ENCODE results near the gene GALNT12. TPM values are rescaled to one million over a fixed set of nuclear protein-coding genes. Genes with fewer than 3 reads are reported as not detected.

The GALNT12 gene
- total RNA-seq, 1 donor from 2014 or later, result 2.5 TPM

- peaks cover 1% of the 10 kb centered on the region for H3K36me3 Mint-ChIP-seq (ENCODE audit: low read depth)
- H3K4me1 Mint-ChIP-seq (ENCODE audit: low read depth), result peaks cover 10% of the 10 kb centered on the region
- DNase-seq (ENCODE audit: low spot score), result no peak
- no peak overlapping the region for H3K27ac Mint-ChIP-seq
- H3K9me3 Mint-ChIP-seq, result peaks cover 12% of the 10 kb centered on the region
- intact Hi-C loops (cut with micrococcal nuclease), result no loop called here
- no peaks in the 10 kb centered on the region for H3K27me3 Mint-ChIP-seq (ENCODE audit: insufficient read depth)
- H3K4me3 Mint-ChIP-seq, result no peak overlapping the region
Measured at GRCh38 chr9:98851730-98852459, 44.4 kb downstream of the GALNT12 start.

GRCh38 chr9:98852460-98852734 is 44.9 kb downstream of the GALNT12 start:
- Mint-ChIP-seq H3K4me3 (no peak overlapping the region), H3K27me3 (ENCODE audit: insufficient read depth) (peaks cover under 1% of the 10 kb centered on the region), H3K36me3 (ENCODE audit: low read depth) (peaks cover 1% of the 10 kb centered on the region), H3K4me1 (ENCODE audit: low read depth) (peaks cover 10% of the 10 kb centered on the region), H3K27ac (no peak overlapping the region), H3K9me3 (peaks cover 12% of the 10 kb centered on the region)
- intact Hi-C loops (cut with micrococcal nuclease), result no loop called here
- DNase-seq (ENCODE audit: low spot score), result no peak

- H3K27me3 Mint-ChIP-seq (ENCODE audit: insufficient read depth), result peaks cover 1% of the 10 kb centered on the region
- no peak overlapping the region for H3K4me3 Mint-ChIP-seq
- peaks cover 10% of the 10 kb centered on the region for H3K4me1 Mint-ChIP-seq (ENCODE audit: low read depth)
- H3K36me3 Mint-ChIP-seq (ENCODE audit: low read depth), result peaks cover 1% of the 10 kb centered on the region
- H3K27ac Mint-ChIP-seq, result no peak overlapping the region
- no peak for DNase-seq (ENCODE audit: low spot score)
- H3K9me3 Mint-ChIP-seq, result peaks cover 12% of the 10 kb centered on the region
- intact Hi-C loops (cut with micrococcal nuclease), result no loop called here
Measured at GRCh38 chr9:98852961-98853360, 45.5 kb downstream of the GALNT12 start.

GRCh38 chr9:98854266-98854665 is 46.8 kb downstream of the GALNT12 start:
- no peak for DNase-seq (ENCODE audit: low spot score)
- H3K27ac Mint-ChIP-seq, result no peak overlapping the region
- H3K36me3 Mint-ChIP-seq (ENCODE audit: low read depth), result peaks cover 1% of the 10 kb centered on the region
- intact Hi-C loops (cut with micrococcal nuclease), result no loop called here
- H3K4me3 Mint-ChIP-seq, result no peak overlapping the region
- peaks cover 12% of the 10 kb centered on the region for H3K9me3 Mint-ChIP-seq
- H3K4me1 Mint-ChIP-seq (ENCODE audit: low read depth), result peaks cover 10% of the 10 kb centered on the region
- peaks cover 1% of the 10 kb centered on the region for H3K27me3 Mint-ChIP-seq (ENCODE audit: insufficient read depth)

GRCh38 chr9:98855592-98855991 is 48.1 kb downstream of the GALNT12 start:
- Mint-ChIP-seq H3K9me3 (peaks cover 12% of the 10 kb centered on the region), H3K27ac (no peak overlapping the region), H3K36me3 (ENCODE audit: low read depth) (peaks cover 1% of the 10 kb centered on the region), H3K27me3 (ENCODE audit: insufficient read depth) (peaks cover 5% of the 10 kb centered on the region), H3K4me1 (ENCODE audit: low read depth) (peaks cover 10% of the 10 kb centered on the region), H3K4me3 (no peak overlapping the region)
- DNase-seq (ENCODE audit: low spot score), result no peak
- intact Hi-C loops (cut with micrococcal nuclease), result no loop called here

- peaks cover 1% of the 10 kb centered on the region for H3K36me3 Mint-ChIP-seq (ENCODE audit: low read depth)
Measured at GRCh38 chr9:98856982-98857381, 49.5 kb downstream of the GALNT12 start.

GRCh38 chr9:98859941-98860340 is 52.5 kb downstream of the GALNT12 start:
- Mint-ChIP-seq H3K27me3 (ENCODE audit: insufficient read depth) (peaks cover 8% of the 10 kb centered on the region), H3K4me3 (no peak overlapping the region), H3K9me3 (peaks cover 8% of the 10 kb centered on the region), H3K27ac (no peak overlapping the region), H3K4me1 (ENCODE audit: low read depth) (no peaks in the 10 kb centered on the region), H3K36me3 (ENCODE audit: low read depth) (peaks cover 1% of the 10 kb centered on the region)
- DNase-seq (ENCODE audit: low spot score), result no peak
- intact Hi-C loops (cut with micrococcal nuclease), result no loop called here

More at GRCh38 chr9:98856982-98857381, 49.5 kb downstream of the GALNT12 start:
- no peak for DNase-seq (ENCODE audit: low spot score)
- H3K27ac Mint-ChIP-seq, result no peak overlapping the region
- H3K9me3 Mint-ChIP-seq, result peaks cover 12% of the 10 kb centered on the region
- peaks cover 6% of the 10 kb centered on the region for H3K27me3 Mint-ChIP-seq (ENCODE audit: insufficient read depth)
- H3K4me3 Mint-ChIP-seq, result no peak overlapping the region
- no peaks in the 10 kb centered on the region for H3K4me1 Mint-ChIP-seq (ENCODE audit: low read depth)
- intact Hi-C loops (cut with micrococcal nuclease), result no loop called here

- H3K4me1 Mint-ChIP-seq (ENCODE audit: low read depth), result no peaks in the 10 kb centered on the region
- intact Hi-C loops (cut with micrococcal nuclease), result no loop called here
- H3K27me3 Mint-ChIP-seq (ENCODE audit: insufficient read depth), result peaks cover 8% of the 10 kb centered on the region
- H3K36me3 Mint-ChIP-seq (ENCODE audit: low read depth), result no peaks in the 10 kb centered on the region
- H3K27ac Mint-ChIP-seq, result no peak overlapping the region
- peaks cover 2% of the 10 kb centered on the region for H3K9me3 Mint-ChIP-seq
- H3K4me3 Mint-ChIP-seq, result no peak overlapping the region
- DNase-seq (ENCODE audit: low spot score), result no peak
Measured at GRCh38 chr9:98860871-98861293, 53.4 kb downstream of the GALNT12 start.

GRCh38 chr9:98861781-98862504 is 54.5 kb downstream of the GALNT12 start:
- H3K9me3 Mint-ChIP-seq, result no peaks in the 10 kb centered on the region
- H3K4me3 Mint-ChIP-seq, result no peak overlapping the region
- no peaks in the 10 kb centered on the region for H3K4me1 Mint-ChIP-seq (ENCODE audit: low read depth)
- H3K36me3 Mint-ChIP-seq (ENCODE audit: low read depth), result no peaks in the 10 kb centered on the region
- no peak overlapping the region for H3K27ac Mint-ChIP-seq
- intact Hi-C loops (cut with micrococcal nuclease), result no loop called here
- no peak for DNase-seq (ENCODE audit: low spot score)
- peaks cover 10% of the 10 kb centered on the region for H3K27me3 Mint-ChIP-seq (ENCODE audit: insufficient read depth)

- intact Hi-C loops (cut with micrococcal nuclease), result no loop called here
- H3K36me3 Mint-ChIP-seq (ENCODE audit: low read depth), result no peaks in the 10 kb centered on the region
- no peak overlapping the region for H3K27ac Mint-ChIP-seq
- DNase-seq (ENCODE audit: low spot score), result no peak
- no peaks in the 10 kb centered on the region for H3K9me3 Mint-ChIP-seq
- H3K27me3 Mint-ChIP-seq (ENCODE audit: insufficient read depth), result peaks cover 9% of the 10 kb centered on the region
- H3K4me1 Mint-ChIP-seq (ENCODE audit: low read depth), result peaks cover 8% of the 10 kb centered on the region
- no peak overlapping the region for H3K4me3 Mint-ChIP-seq
Measured at GRCh38 chr9:98862936-98863335, 55.5 kb downstream of the GALNT12 start.

GRCh38 chr9:98864281-98865174 is 57.1 kb downstream of the GALNT12 start:
- no peaks in the 10 kb centered on the region for H3K36me3 Mint-ChIP-seq (ENCODE audit: low read depth)
- peaks cover 9% of the 10 kb centered on the region for H3K4me1 Mint-ChIP-seq (ENCODE audit: low read depth)
- H3K27me3 Mint-ChIP-seq (ENCODE audit: insufficient read depth), result peaks cover 9% of the 10 kb centered on the region
- DNase-seq (ENCODE audit: low spot score), result no peak
- no peak overlapping the region for H3K4me3 Mint-ChIP-seq
- no peaks in the 10 kb centered on the region for H3K9me3 Mint-ChIP-seq
- intact Hi-C loops (cut with micrococcal nuclease), result no loop called here
- H3K27ac Mint-ChIP-seq, result no peak overlapping the region

DNA sequence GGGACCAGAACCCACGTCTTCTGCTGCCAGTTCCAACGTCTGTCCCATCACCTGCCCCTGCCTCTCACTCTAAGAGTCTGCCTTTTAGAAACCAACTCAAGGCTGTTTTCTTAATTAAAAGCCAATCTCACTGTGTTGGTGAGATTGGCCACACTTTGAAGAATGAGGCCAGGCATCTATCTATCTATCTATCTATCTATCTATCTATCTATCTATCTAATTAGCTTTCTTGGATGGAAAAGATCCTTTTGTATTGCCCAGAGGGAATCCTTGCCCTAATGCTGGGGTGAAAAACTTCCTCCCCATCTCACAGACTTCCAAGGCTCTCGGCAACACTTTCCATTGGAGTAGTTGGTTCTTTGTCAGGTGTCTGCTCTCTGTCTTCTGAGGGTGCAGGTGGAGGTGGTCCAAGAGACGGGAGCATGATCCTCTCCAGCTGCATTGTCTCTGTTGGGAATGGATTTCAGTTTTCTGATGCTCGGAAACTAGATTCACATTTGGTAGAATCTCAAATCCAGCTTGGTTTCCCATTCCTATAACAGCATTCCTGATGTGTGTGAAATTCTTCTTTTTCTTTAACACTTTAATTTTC is 57.9 kb downstream of the GALNT12 start:
- peaks cover 12% of the 10 kb centered on the region for H3K27me3 Mint-ChIP-seq (ENCODE audit: insufficient read depth)

More for the DNA sequence above, 57.9 kb downstream of the GALNT12 start:
- intact Hi-C loops (cut with micrococcal nuclease), result no loop called here
- Mint-ChIP-seq H3K27ac (peak overlapping the region; percentile 40), H3K36me3 (ENCODE audit: low read depth) (no peaks in the 10 kb centered on the region), H3K9me3 (no peaks in the 10 kb centered on the region), H3K4me1 (ENCODE audit: low read depth) (peaks cover 9% of the 10 kb centered on the region), H3K4me3 (no peak overlapping the region)
- no peak for DNase-seq (ENCODE audit: low spot score)
